Activated CD4-positive, CD25-positive, alpha-beta regulatory T cell (primary cell): ENCODE results near the gene MYL6B.
"Not testable (repeated sequence)": the region's sequence is repeated elsewhere in the genome, so short reads cannot be mapped to it uniquely, and the experiment has no call there.

Source experiments
- DNase-seq, 4 experiments: peaks; one replicate each; lab custom pipeline; 2025; lab: John Stamatoyannopoulos, UW

The MYL6B gene

DNA sequence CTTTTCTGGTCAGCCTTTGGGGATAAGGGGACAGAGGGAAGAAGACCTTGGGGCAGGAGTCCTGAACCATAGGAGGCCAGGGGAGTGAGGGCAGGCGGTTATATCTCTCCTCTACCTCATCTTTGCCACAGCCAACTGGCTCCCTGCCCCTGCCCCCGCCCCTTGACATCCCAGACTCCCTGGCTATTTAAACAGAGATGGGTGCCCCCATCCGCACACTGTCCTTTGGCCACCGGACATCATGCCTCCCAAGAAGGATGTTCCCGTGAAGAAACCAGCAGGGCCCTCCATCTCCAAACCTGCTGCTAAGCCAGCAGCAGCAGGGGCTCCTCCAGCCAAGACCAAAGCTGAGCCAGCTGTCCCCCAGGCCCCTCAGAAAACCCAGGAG lies 1.3 kb downstream of the MYL6B start:
- DNase-seq: no peak

DNA sequence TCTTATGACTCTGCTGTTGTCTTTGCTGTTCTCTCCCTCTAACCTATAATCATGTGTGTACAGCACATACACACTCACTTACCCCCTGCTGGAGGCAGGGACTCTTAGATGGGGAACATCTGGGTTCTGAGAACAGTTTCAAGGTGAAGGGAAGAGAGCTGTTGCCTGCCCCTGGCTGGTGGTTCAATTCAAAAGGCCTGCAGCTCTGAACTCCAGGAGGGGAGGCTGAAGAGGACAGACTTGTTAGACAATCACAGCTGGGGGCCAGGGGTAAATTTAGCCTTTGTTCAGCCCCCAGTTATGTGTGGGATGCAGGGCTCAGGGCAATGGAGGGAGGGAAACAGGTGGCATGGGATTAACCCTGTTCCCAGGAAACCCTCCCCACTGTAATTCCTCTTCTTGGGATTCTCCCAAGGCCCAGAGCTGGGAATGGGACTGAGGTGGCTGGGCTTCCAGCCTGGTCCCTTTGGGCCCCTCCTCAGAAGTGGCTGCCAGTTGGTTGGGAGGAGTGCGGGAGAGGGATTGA lies 1.9 kb downstream of the MYL6B start:
- no peak for DNase-seq

GRCh38 chr12:56154818-56155217 lies 2.4 kb downstream of the MYL6B start:
- DNase-seq: no peak

DNA sequence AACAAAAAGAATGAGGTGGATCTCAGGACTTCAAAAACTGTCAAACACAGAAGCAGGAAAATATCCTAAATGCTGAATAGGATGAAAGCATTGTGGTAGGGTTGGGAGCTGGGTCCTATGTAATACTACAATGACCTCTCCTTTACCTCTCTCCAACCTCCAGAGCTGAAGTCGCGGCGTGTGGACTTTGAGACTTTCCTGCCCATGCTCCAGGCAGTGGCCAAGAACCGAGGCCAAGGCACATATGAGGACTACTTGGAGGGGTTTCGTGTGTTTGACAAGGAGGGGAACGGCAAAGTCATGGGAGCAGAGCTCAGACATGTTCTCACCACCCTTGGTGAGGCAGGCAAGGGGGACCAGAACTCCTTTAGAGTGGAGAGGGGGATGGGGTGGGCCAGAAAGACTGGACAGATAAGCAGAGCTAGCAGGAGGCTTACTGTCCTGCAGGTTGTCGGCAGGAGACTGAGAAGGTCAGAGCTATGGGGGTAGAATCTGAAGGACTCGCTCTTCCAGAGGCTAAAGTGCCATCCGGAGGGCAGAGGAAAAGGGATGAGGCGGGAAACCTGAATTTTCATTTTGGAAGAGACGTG lies 3.0 kb downstream of the MYL6B start:
- no peak for DNase-seq

- not testable (repeated sequence) for DNase-seq
These were observed 4.2 kb downstream of the MYL6B start for GRCh38 chr12:56156464-56157200.

GRCh38 chr12:56157201-56158028 lies 5.0 kb downstream of the MYL6B start:
- peak; percentile 13 to 30 (median 26) for DNase-seq

DNA sequence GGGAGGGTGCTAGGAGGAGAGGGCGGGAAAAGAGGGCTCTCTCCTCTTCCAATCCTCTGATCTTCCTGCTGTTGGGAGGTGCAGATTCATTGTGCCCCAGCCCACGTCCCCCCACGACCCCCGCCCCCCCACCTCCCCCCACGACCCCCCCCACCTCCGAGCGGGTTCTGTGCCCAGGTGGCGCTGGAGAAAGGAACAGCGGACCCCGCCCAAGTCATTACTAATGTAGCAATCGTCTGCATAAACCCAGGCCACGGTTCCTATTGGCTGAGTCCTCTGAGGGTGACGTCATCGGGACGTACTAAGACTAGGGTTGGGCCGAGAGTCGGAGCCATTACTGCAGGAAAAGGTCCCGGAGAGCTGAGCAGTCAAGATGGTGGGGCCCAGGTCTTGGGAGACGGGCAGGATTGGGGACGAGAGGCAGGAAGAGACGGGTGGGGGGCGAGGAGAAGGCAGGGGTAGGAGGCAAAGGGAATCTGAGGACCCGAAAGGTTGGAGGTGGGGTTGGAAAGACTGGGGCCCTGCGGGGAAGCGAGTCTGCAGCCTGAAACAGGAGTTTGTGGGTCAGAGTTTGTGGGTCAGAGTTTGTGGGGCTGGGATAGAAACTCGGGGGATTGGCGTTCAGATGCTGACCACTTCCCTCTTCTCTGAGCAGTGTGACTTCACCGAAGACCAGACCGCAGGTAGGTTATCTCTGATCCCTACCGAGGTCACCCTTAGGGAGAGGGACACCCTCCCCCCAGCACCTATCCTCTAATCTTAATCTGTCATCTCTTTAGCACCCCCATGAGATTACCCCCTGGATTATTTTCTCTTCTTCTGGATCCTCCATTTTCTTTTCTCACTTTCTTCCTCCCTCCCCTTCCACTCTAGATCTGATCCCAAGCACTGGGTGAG lies 5.9 kb downstream of the MYL6B start, which contains the start of gene MYL6:
Gene MYL6, plus strand, starts transcription at position 331 of the 897 bp plus-strand sequence. Its CDS starts 43 bp downstream, at position 374.
- peak; percentile 66 to 83 (median 75) for DNase-seq

DNA sequence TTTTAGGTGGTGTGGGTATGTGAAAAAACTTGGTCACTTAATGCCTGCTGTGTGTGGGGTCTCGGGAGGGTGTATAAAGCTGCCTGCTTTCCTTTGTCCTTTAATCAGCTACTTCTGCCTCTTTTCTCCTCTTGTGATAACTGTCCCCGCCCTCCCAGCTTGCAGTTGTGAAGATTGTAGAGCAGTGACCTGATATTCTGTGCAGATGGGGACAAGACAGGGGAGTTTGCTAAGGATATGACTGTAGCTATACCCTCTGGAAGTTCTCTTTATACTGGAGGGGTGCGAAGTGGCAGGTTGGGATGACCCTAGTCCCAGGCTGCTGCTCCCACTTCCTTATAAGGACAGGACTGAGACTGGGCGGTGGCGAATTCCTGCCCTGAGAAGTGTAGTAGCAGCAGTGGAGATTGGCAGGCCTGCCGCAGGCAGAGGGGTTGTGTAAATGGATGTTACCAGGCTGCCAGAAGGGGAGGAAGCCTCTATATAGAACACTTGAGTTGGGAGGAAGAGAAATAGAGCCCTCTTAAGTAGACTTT lies 6.6 kb downstream of the MYL6B start:
- DNase-seq: peak in 1 of 4 experiments; percentile 5

DNA sequence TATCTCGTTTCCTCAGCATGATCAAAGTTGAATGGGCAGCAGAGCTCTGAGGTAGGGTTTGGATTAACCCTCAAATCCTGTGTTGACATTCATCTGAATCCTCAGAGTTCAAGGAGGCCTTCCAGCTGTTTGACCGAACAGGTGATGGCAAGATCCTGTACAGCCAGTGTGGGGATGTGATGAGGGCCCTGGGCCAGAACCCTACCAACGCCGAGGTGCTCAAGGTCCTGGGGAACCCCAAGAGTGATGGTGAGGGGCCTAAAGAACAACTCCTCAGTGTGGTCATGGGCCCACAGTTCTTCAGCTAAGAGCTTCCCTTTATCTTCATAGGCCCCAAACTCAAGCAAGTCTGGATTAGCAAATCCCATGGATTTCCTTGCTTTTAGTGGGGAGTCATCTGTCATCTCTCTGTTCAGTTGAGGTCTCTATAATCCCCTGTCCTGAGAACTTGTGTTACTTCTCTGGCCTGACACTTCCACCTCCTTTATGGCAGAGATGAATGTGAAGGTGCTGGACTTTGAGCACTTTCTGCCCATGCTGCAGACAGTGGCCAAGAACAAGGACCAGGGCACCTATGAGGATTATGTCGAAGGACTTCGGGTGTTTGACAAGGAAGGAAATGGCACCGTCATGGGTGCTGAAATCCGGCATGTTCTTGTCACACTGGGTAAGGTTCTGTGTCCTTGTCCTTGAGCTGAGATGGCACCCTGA lies 7.2 kb downstream of the MYL6B start:
- no peak for DNase-seq

DNA sequence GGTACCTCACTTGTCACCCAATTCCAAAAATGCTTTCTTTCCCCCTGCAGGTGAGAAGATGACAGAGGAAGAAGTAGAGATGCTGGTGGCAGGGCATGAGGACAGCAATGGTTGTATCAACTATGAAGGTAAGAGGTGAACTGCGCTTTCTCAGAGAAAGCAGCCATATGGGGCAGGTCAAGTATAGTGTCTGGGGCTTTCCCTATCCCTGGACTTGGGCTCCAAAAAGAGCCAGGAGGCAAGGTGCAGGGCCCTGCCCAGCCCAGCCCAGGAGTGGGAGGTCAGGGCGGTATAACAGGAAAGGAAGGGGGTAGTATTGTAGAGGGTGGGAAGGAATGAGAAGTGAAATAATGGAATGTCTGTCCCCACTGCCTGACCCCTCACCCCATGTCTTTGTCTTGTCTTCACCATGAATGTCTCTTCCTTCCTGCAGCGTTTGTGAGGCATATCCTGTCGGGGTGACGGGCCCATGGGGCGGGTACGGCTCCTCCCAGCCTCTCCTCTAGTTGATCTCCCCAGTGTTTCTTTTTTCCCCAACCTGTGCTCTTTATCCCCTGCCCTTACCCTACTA lies 7.9 kb downstream of the MYL6B start:
- peak; percentile 10 to 36 (median 25) for DNase-seq

GRCh38 chr12:56160894-56161689 lies 8.7 kb downstream of the MYL6B start:
- no peak for DNase-seq

GRCh38 chr12:56161690-56162351 lies 9.4 kb downstream of the MYL6B start:
- DNase-seq: no peak

GRCh38 chr12:56162468-56163290 lies 10.3 kb downstream of the MYL6B start:
- DNase-seq: no peak

GRCh38 chr12:56163533-56164344 lies 11.4 kb downstream of the MYL6B start:
- DNase-seq: no peak

DNA sequence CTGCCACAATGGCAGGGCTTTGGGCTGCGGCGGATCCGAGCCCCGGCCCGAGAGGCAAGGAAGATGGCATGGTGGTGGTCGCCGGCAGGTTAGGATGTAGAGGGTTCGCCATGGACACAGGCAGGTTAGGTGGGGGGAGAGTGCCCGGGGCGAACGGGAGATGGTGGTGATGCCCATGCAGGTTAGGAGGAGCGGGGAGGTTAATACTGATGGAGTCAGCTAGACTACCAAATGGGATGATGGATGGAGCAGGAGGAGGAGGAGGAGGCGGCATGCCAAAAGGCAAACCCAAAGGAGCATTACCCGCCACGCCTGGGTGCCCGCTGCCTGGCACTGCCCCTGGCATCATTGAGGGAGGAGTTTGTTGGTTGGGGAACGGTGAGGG lies 11.9 kb downstream of the MYL6B start:
- DNase-seq: no peak

GRCh38 chr12:56165369-56165768 lies 13.0 kb downstream of the MYL6B start:
- no peak for DNase-seq

GRCh38 chr12:56169229-56169759 lies 16.9 kb downstream of the MYL6B start:
- no peak for DNase-seq
